Measurements from ENCODE around the gene DDIT4L. TPM values are rescaled to one million over a fixed set of nuclear protein-coding genes. Genes with fewer than 3 reads are reported as not detected.

The DDIT4L gene
- total and polyA plus RNA-seq, 10 of the 15 experiments (the other 5 are each of a cell fraction or from before 2014, with no cell fraction given), result 0.02 to 0.08 TPM; not detected in 8

GRCh38 chr4:100164808-100165760 is 25.2 kb downstream of the DDIT4L start (continued):
- TF ChIP-seq ZNF622 (IDR thresholded peaks at IDR 0.05) (no peak), KLF5 (IDR thresholded peaks at IDR 0.05; ENCODE audit: partially characterized antibody) (no peak)

GRCh38 chr4:100162027-100162685 is 28.1 kb downstream of the DDIT4L start:
- Histone ChIP-seq H3K36me3 (ENCODE audit: control insufficient read depth in 2 of 2, insufficient read depth in 2 of 2, low read length in 1 of 2) (no peaks in the 10 kb centered on the region), H3K79me2 (ENCODE audit: control insufficient read depth, insufficient read depth, low read length) (no peaks in the 10 kb centered on the region), H3K4me1 (ENCODE audit: control insufficient read depth, insufficient read depth, low read length) (no peaks in the 10 kb centered on the region; the same call in 1 of the 2 replicates), H2AFZ (ENCODE audit: control insufficient read depth, low read depth, low read length) (no peak overlapping the region), H3K4me3 (no peak overlapping the region), H3K9me3 (replicated peaks; ENCODE audit: control insufficient read depth, insufficient read depth, low read length) (peaks cover 2% of the 10 kb centered on the region), H3K27ac (ENCODE audit: control insufficient read depth, insufficient read depth) (no peak overlapping the region), H3K4me2 (ENCODE audit: control insufficient read depth, insufficient read depth) (no peak overlapping the region), H3K27me3 (replicated peaks in 1 of 2; ENCODE audit: control insufficient read depth in 2 of 2, insufficient read depth in 2 of 2, low read length in 1 of 2) (no peaks in the 10 kb centered on the region), H4K20me1 (ENCODE audit: control insufficient read depth, insufficient read depth) (no peaks in the 10 kb centered on the region), H3K9ac (ENCODE audit: control insufficient read depth, insufficient read depth, low read length) (no peak overlapping the region)
- ChIA-PET CTCF (no interaction called here), SMC1A (ENCODE audit: uncharacterized antibody, unreplicated experiment) (interaction anchor here (0.9 to 1.5 kb wide), 2 partner anchors 14 to 62 kb away, joined by 3 read pairs; no protein-coding TSS in a partner anchor), POLR2A (no interaction called here), RAD21 (ENCODE audit: unreplicated experiment) (interaction anchor here (1.3 kb wide), 1 partner anchor 69 kb away, joined by 3 read pairs; no protein-coding TSS in a partner anchor)
- DNase-seq (ENCODE audit: low read depth, low spot score) (peak; percentile 28), ATAC-seq (peak; percentile 60), FAIRE-seq (peak; percentile 23)
- WGBS (ENCODE audit: insufficient coverage, insufficient replicate concordance, low lambda C conversion rate, missing lambda C conversion rate), result 10% methylated on average over 3 of the region's 3 CpGs
- intact Hi-C loops (cut with micrococcal nuclease; ENCODE audit: unreplicated experiment), result no loop called here
- in situ Hi-C loops (cut with MboI), result no loop called here
- no TSS peak for BruUV-seq (replicated peaks)
- TF ChIP-seq CBX5 (IDR thresholded peaks at IDR 0.05; ENCODE audit: low read depth) (0 out of 2 replicates have a peak, but pooled peaks have one; percentile 38), CREM (IDR thresholded peaks at IDR 0.05; ENCODE audit: low read depth) (no peak), ATF7 (IDR thresholded peaks at IDR 0.05; ENCODE audit: low read depth) (0 out of 2 replicates have a peak, but pooled peaks have one; percentile 26), IRF5 (IDR thresholded peaks at IDR 0.05; ENCODE audit: borderline replicate concordance) (no peak), EGR1 (IDR thresholded peaks at IDR 0.05; ENCODE audit: borderline replicate concordance in 1 of 2, low read depth in 2 of 2, low read length in 2 of 2) (no peak), JUNB (IDR thresholded peaks at IDR 0.05) (peak; percentile 29), ETV6 (conservative IDR thresholded peaks at IDR 0.05 in 1 of 2, IDR thresholded peaks at IDR 0.05 in 1 of 2; ENCODE audit: borderline replicate concordance in 1 of 2, low read depth in 1 of 2) (0 out of 4 replicates have a peak, but pooled peaks of 1 of the 2 experiments have one; percentile 35), ZNF217 (IDR thresholded peaks at IDR 0.05) (peak; percentile 56; the same call in 1 of the 2 replicates), PAX5 (IDR thresholded peaks at IDR 0.05; ENCODE audit: borderline replicate concordance, low read depth, low read length) (peak; percentile 34; the same call in 1 of the 2 replicates), NFIC (IDR thresholded peaks at IDR 0.05; ENCODE audit: low read depth, low read length) (peak; percentile 62), ZZZ3 (IDR thresholded peaks at IDR 0.05; ENCODE audit: control insufficient read depth, insufficient read length, low read depth) (no peak), IKZF2 (IDR thresholded peaks at IDR 0.05) (peak; percentile 20 to 36; a peak in 1 of 4 replicates), MEF2A (IDR thresholded peaks at IDR 0.05; ENCODE audit: insufficient read depth, low read depth, low read length) (peak; percentile 66), NR2F1 (conservative IDR thresholded peaks at IDR 0.05) (peak; percentile 31; the same call in 1 of the 2 replicates), MTA2 (IDR thresholded peaks at IDR 0.05; ENCODE audit: low read depth) (peak; percentile 30; the same call in 1 of the 2 replicates), BHLHE40 (IDR thresholded peaks at IDR 0.05; ENCODE audit: borderline replicate concordance in 1 of 2, low read depth in 2 of 2, low read length in 1 of 2) (peak in 1 of 2 experiments; percentile 7; a peak in 1 of 4 replicates), RUNX3 (IDR thresholded peaks at IDR 0.05; ENCODE audit: low read length) (peak; percentile 8; the same call in 1 of the 2 replicates), MEF2B (IDR thresholded peaks at IDR 0.05; ENCODE audit: partially characterized antibody, poor library complexity, severe bottlenecking) (peak; percentile 79)
